Adrenal gland (tissue), 12 donors: ENCODE measurements around the gene GPR78. TPM values are rescaled to one million over a fixed set of nuclear protein-coding genes. Genes with fewer than 3 reads are reported as not detected.

ENCODE experiments used
- DNase-seq, 7 donors: peaks; one replicate each; pipeline ENCODE4 v3.0.0-alpha.2; 2019 to 2020
- H3K27ac ChIP-seq, 5 donors: fragments of 200-600 bp; sonication (generic) in 4 of 5; 1 replicate in 3 of 5; 2 replicates in 2 of 5; pipeline versions ENCODE4 v1.5.1 to v1.8.0; 2016 to 2020; ENCODE audit warnings: mild to moderate bottlenecking in 1 of 5
- H3K27me3 ChIP-seq: fragments of 200-600 bp; 2 replicates; pipeline ENCODE4 v1.8.0; 2021
- H3K36me3 ChIP-seq, 2 donors: fragments of 200-600 bp; replicated peaks in 1 of 2; 1 replicate in 1 of 2; 2 replicates in 1 of 2; pipeline versions ENCODE4 v1.5.1 to v1.8.0; 2018 to 2022
- H3K4me1 ChIP-seq, 2 donors: fragments of 200-600 bp; replicated peaks in 1 of 2; 1 replicate in 1 of 2; 2 replicates in 1 of 2; pipeline versions ENCODE4 v1.5.1 to v1.8.0; 2018 to 2021
- H3K4me3 ChIP-seq, 4 donors: fragments of 200-600 bp; sonication (generic) in 3 of 4; one replicate each; pipeline ENCODE4 v1.5.1; 2016 to 2018
- H3K9me3 ChIP-seq, 3 donors: fragments of 200-600 bp; sonication (generic) in 1 of 3; replicated peaks in 1 of 3; 1 replicate in 2 of 3; 2 replicates in 1 of 3; pipeline versions ENCODE4 v1.5.1 to v1.8.0; 2016 to 2021
- CTCF ChIP-seq, 6 experiments: fragments of 450-650 bp in 4 of 6; fragments of 200-600 bp in 2 of 6; sonication (generic) in 1 of 6; IDR thresholded peaks; 1 replicate in 5 of 6; 2 replicates in 1 of 6; pipeline versions ENCODE4 v1.5.1 to v1.8.0; 2016 to 2021; ENCODE audit warnings: antibody characterized with exemption in 6 of 6, mild to moderate bottlenecking in 2 of 6, moderate library complexity in 1 of 6
- POLR2A ChIP-seq, 2 donors: fragments of 450-650 bp; IDR thresholded peaks; one replicate each; pipeline ENCODE4 v1.6.1; 2017; ENCODE audit warnings: antibody characterized with exemption in 2 of 2, mild to moderate bottlenecking in 2 of 2, moderate library complexity in 1 of 2
- WGBS, 4 donors: extraction: QIAGEN DNeasy Blood & Tissue Kit in 2 of 4; methylation state at CpG; one replicate each; pipeline versions ENCODE4 v1.1.5 to v1.1.7; 2013 to 2017; 5-methylcytosine and 5-hydroxymethylcytosine counted together
- intact Hi-C, 2 donors: fragments of 100-400 bp; cut with DNase I; formaldehyde crosslinking; loops; one replicate each; pipeline versions ENCODE4 v1.14.1 to v1.15.0; 2022 to 2023
- polyA plus RNA-seq, 3 donors: library from polyadenylated mRNA; stranded (reverse); fragments of 200-250 nt in 2 of 3; fragments of 350-450 nt in 1 of 3; fragmentation: Illumina TruSeq in 1 of 3; extraction: RNeasy Lipid Tissue Mini Kit (QIAGEN cat#74804) in 1 of 3; gene quantifications; one replicate each; pipeline ENCODE4 v1.2.3, GENCODE V29; 2013 to 2014
- total RNA-seq, 9 donors: library from RNA; depleted of rRNA in 4 of 9; stranded (reverse); fragments of >200 nt in 4 of 9; fragments of 120-200 nt in 1 of 9; fragmentation: NEBNext Ultra II Directional in 1 of 9; extraction: Animal tissue kit (Norgen Biotek cat#: 25700) in 1 of 9; gene quantifications; one replicate each; pipeline versions ENCODE4 v1.1.0 to v1.2.4, GENCODE V29; 2013 to 2023
- donor health status: healthy with polysubstance abuse.
- donor health status: Bipolar disorder and iron deficiency.
- donor health status: DM: yes; HTN: yes; CAD: no.
- donor health status: DM: no; HTN: no; CAD: no.
- donor health status: DM: no; HTN: no; CAD: no.
- donor health status: DM: yes; HTN: yes; CAD: no.

The GPR78 gene
- total and polyA plus RNA-seq, 12 donors = 0.03 to 0.08 (median 0.07) TPM; not detected in 8

- Histone ChIP-seq H3K4me3 (no peak overlapping the region), H3K27me3 (no peaks in the 10 kb centered on the region), H3K9me3 (no peaks in the 10 kb centered on the region), H3K27ac (no peak overlapping the region), H3K4me1 (no peaks in the 10 kb centered on the region), H3K36me3 (no peaks in the 10 kb centered on the region)
- intact Hi-C loops = no loop called here
- DNase-seq = no peak
- 86 to 95% (median 90%) methylated on average over 8 to 12 of the region's 12 CpGs for WGBS, 4 donors
- TF ChIP-seq POLR2A (IDR thresholded peaks at IDR 0.05) = no peak
- TF ChIP-seq CTCF (IDR thresholded peaks at IDR 0.05) = no peak
Observed at GRCh38 chr4:8553991-8554405, 26.2 kb upstream of the GPR78 start.

- no peak overlapping the region for H3K4me3 ChIP-seq
- no peaks in the 10 kb centered on the region for H3K27me3 ChIP-seq
- WGBS, 4 donors = 84 to 89% (median 86%) methylated on average over 13 to 17 of the region's 17 CpGs
- H3K4me1 ChIP-seq = no peaks in the 10 kb centered on the region
- TF ChIP-seq POLR2A (IDR thresholded peaks at IDR 0.05) (no peak), CTCF (IDR thresholded peaks at IDR 0.05) (no peak)
- no peaks in the 10 kb centered on the region for H3K36me3 ChIP-seq
- DNase-seq = no peak
- H3K9me3 ChIP-seq = no peaks in the 10 kb centered on the region
- no peak overlapping the region for H3K27ac ChIP-seq
- intact Hi-C loops = no loop called here
Observed at GRCh38 chr4:8554555-8555100, 25.6 kb upstream of the GPR78 start.

GRCh38 chr4:8555716-8556115 lies 24.5 kb upstream of the GPR78 start:
- H3K36me3 ChIP-seq = no peaks in the 10 kb centered on the region
- WGBS, 4 donors = 80 to 88% (median 82%) methylated on average over 3 to 5 of the region's 5 CpGs
- H3K27ac ChIP-seq = no peak overlapping the region
- H3K4me3 ChIP-seq = no peak overlapping the region
- no peak for DNase-seq
- TF ChIP-seq CTCF (IDR thresholded peaks at IDR 0.05) (no peak), POLR2A (IDR thresholded peaks at IDR 0.05) (no peak)
- no peaks in the 10 kb centered on the region for H3K27me3 ChIP-seq
- H3K4me1 ChIP-seq = no peaks in the 10 kb centered on the region
- H3K9me3 ChIP-seq = no peaks in the 10 kb centered on the region
- intact Hi-C loops = no loop called here

- intact Hi-C loops = no loop called here
- H3K4me3 ChIP-seq = no peak overlapping the region
- H3K27me3 ChIP-seq = no peaks in the 10 kb centered on the region
- no peaks in the 10 kb centered on the region for H3K36me3 ChIP-seq
- 70 to 85% (median 83%) methylated on average over 17 of the region's 17 CpGs for WGBS, 4 donors
- no peaks in the 10 kb centered on the region for H3K4me1 ChIP-seq
- no peak overlapping the region for H3K27ac ChIP-seq
- H3K9me3 ChIP-seq = no peaks in the 10 kb centered on the region
- TF ChIP-seq CTCF (IDR thresholded peaks at IDR 0.05) (no peak), POLR2A (IDR thresholded peaks at IDR 0.05) (no peak)
- no peak for DNase-seq
Observed at GRCh38 chr4:8556341-8557150, 23.6 kb upstream of the GPR78 start.
